ENCODE measurements around the gene SLC29A1.
"Not testable (repeated sequence)": the region's sequence is repeated elsewhere in the genome, so short reads cannot be mapped to it uniquely, and the experiment has no call there.

Gene SLC29A1

DNA sequence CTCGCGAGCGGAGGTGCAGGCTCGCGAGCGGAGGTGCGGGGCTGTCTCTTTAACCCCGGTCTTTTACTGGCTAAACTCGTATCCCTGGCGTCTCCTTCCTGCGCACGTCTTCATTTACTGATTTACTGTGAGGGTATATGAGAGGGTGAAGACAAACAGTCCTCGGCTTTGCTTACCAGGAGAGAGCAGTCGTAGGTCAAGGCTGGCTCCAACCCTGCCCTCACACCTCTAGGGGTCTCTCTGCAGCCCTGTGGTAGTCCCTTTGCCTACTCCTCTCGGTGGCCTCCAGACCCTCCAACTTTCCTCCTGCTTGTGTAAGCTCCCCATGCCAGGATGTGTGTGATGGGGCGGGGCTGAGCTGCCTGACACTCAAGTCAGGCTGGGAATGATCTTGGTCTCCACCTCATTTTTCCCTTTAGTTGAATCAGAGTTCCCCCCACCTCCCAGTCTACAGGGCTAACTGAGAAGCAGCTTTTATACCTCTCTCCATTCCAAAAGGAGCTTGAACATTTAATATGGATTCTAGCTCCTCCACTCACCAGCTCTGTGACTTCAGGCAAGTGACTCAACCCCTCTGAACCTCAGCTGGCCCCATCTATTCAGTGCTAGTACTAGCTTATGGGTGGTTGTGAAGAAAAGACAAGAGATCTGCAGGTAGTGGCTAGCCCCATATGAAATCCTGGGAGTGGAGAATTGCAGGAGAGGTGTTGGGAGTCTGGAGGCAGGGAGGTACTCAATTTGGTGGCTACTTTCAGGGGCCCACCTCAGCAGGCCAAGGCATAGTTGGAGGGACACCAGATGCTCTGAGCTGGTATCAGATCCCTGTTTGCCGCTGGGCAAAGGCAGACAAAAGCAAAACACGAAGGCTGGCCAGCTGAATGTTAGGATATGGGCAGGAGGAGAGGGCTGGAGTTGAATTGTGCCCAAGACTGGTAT lies 902 bp downstream of the SLC29A1 start:
- DNase-seq, result peak; percentile 43

DNA sequence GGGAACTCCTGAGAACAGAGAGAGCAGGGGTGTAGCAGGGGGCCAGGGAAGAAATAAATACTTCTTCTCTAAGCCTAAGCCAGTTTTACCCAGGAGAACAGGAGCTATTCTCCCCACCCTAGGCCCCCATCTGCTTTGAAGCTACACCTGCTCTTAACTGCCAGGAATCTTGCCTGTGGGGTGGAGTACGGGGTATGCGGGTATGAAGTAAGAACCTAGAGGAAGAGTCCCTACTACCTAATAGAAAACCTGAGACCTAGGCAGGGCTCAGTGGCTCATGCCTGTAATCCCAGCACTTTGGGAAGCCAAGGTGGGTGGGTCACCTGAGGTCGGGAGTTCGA lies 1.5 kb downstream of the SLC29A1 start:
- no peak for DNase-seq

DNA sequence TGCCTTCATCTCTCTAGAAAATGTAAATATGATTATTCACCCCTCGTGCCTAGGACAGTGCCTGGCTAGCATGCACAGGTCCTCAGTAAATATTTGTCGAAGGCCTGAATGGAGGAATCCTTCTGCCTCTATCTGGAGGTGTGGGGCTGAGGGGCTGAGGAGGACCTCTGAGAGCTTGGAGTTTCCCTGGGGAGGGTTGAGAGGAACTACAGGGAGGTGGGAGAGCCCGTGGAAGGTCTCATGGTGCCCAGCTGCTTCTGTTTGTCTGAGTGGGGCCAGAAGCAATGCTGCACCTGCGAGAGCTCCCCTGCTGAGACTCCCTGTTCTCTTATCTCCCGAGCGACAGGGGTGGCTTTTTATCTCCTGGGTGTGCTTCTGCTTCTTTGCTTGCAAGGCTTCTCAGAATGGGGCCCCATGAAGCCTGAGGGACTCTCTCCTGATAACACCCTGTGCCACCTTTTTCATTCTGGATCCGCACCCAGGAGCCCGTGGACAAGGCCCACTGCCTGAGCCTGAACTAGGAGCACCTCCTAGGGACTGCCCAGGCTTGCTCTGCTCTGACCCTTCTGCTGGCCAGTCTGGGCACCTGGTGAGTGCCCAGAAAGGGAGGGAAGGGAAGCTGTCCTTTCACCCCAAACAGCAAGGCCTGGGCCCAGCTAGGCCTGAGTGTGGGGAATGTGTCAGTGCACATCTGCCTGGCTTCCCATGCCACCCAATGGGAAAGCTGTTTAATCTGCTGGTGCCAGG lies 2.4 kb downstream of the SLC29A1 start:
- no peak for DNase-seq

DNA sequence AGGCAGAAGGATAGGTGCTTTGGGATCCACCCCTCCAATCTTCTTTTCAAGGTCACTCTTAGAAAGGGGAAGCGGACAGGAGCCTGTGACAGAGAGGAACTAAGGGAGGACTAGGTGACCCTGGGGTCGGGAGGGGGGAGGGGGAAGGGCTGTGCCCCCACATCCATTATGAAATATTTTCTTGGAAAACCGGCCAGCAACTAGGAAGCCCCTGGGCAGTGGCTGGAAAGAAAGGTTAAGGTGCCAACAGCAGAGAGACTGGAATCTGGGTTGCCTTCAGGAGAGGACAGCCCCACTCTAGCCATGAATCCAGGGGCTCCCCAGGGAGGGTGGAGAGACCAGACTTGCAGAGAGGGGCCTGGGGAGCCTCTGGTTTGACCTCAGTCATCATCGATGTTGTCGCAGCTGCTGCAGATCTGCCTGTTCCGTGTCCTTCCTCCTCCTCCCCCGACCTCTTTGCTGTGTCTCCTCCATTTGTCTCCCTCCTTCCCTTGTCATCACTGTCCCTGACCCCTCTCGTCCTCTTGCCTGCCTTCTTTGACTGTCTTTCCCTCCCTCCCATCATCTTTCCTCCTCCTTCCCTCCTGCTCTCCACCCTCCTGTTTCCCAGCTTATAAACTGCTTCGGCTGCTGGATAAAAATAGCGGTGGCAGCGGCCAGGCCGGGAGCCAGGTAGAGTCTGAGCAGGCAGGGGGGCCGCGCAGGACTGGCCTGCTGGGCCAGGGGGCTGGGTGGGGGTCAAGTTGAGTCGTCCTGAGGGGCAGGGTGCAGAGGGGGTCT lies 3.2 kb downstream of the SLC29A1 start:
- DNase-seq, result no peak

DNA sequence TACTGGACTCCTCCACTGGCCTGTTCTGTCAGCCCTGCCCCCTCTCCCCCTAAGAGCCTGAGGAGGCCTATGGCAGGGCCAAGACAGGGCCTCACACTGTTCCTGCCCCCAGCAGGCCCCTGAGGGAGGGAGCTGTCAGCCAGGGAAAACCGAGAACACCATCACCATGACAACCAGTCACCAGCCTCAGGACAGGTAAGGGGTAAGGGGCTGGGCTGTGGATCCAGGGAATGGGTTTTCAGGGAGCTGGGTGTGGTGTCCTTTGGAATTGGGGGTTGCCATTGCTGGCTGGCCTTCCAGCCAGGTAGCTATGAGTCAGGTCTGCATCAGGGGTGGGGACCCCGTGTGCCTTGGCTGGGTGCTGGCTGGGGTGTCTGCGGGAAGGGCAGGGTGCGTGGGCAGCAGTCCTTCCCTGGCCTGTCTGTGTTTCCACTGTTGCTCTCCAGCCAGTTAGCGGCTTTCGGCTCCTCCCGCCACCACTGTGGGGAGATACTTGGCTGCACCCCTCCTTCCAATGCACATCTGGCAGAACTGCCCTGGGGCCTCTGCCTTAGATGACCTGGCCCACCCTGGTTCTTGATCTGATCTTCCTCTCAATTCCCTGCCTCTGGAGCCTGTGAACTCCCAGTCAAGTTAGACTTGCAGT lies 3.9 kb downstream of the SLC29A1 start:
- no peak for DNase-seq

DNA sequence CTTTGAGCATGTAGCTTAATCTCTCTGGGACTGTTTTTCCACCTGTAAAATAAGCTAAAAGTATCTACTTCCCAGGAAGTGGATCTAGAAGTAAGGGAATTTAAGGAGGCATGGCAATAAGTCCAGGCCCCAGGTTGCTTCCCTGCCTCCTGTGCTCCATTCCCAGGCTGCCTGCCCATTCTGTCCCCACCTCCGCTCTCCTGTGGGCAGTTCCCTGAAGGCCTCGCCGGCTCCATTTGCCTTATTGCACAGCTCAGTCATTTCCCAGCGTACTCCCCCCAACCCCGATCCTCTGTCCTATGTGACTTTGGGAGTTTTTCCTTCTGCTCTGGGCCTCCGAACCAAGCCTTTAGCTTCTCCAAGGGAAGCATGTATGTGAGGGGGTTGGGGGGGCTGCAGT lies 4.6 kb downstream of the SLC29A1 start:
- DNase-seq, result no peak

DNA sequence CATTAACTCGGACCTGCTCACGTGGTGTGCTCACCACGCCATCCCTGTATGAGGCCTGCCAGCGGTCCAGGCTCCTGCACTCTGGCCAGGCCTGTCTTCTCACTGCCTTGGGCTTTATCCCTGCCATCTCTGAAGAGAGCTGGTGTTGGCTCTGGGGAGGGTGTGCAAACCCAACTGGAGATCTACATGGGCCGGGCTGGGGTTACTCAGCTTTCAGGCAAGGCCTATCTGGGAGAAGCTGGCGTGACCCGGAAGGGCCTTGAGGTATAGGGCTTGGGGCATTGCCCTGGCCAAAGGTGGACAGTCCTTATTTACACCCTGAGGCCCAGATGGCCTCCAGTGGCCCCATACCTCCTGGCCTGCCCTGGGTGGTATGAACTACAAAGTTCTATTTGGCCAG lies 5.0 kb downstream of the SLC29A1 start:
- no peak for DNase-seq

DNA sequence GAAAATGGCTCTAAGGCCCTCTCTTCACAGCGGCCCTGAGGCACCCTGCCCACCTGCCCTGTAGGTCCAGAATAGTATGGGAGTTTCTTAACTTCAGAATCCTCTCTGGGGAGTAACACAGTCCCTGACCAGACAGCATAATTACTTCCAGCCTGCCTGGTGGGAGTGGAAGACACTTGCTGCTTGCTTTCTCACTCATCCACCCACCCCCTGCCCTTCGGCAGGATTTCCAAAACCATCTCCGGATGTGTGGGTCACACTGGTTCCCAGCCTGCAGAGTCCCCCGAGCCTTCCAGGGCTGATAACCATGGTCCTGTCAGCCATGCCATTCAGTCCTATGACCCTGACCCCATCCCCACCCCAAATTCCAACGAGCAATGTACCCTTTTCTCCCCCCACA lies 5.4 kb downstream of the SLC29A1 start:
- DNase-seq, result no peak

DNA sequence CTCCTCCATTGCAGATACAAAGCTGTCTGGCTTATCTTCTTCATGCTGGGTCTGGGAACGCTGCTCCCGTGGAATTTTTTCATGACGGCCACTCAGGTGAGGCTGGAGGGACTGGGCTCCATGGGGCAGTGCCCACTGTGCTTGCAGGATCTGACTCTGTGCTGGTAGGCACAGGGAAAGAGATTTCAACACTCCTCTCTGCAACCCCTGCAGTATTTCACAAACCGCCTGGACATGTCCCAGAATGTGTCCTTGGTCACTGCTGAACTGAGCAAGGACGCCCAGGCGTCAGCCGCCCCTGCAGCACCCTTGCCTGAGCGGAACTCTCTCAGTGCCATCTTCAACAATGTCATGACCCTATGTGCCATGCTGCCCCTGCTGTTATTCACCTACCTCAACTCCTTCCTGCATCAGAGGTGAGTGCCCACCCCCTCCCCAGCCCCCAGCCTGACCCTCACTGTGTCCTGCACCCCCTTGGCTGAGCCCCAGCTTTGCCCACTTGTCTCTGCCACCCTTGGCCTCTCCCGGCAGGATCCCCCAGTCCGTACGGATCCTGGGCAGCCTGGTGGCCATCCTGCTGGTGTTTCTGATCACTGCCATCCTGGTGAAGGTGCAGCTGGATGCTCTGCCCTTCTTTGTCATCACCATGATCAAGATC lies 6.1 kb downstream of the SLC29A1 start:
- no peak for DNase-seq

DNA sequence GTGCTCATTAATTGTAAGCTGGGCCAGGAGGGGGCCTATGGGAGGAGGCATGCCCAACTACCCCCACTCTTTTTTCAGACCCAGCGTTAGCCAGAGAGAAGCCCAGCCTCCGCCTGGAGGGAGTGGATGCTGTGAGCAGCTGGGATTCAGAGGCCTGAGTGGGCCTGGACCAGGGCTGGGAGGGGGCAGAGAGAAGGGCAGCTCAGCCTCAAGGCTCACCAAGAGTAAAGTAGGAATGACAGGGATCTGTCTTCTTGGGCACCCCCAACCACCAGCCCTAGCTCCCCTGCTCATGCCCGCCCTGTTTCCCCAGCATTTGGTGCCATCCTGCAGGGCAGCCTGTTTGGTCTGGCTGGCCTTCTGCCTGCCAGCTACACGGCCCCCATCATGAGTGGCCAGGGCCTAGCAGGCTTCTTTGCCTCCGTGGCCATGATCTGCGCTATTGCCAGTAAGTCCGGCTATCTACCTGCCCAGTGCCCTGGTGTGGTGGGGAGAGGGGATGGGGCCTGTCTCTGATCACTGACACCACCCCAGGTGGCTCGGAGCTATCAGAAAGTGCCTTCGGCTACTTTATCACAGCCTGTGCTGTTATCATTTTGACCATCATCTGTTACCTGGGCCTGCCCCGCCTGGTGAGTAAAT lies 6.8 kb downstream of the SLC29A1 start:
- DNase-seq, result no peak

DNA sequence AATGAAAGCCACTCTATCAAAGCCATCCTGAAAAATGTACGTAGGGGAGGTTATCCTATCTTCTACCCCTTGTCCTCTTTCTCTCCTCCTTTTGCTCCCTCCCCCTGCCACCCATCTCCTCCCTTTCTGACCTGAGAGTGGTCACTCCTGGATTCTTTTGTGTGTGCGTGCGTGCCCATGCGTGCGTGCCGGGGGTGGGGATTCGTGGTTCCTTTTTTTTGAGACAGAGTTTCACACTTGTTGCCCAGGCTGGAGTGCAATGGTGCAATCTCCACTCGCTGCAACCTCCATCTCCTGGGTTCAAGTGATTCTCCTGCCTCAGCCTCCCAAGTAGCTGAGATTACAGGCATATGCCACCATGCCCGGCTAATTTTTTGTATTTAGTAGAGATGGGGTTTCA lies 8.0 kb downstream of the SLC29A1 start:
- DNase-seq, result not testable (repeated sequence)

DNA sequence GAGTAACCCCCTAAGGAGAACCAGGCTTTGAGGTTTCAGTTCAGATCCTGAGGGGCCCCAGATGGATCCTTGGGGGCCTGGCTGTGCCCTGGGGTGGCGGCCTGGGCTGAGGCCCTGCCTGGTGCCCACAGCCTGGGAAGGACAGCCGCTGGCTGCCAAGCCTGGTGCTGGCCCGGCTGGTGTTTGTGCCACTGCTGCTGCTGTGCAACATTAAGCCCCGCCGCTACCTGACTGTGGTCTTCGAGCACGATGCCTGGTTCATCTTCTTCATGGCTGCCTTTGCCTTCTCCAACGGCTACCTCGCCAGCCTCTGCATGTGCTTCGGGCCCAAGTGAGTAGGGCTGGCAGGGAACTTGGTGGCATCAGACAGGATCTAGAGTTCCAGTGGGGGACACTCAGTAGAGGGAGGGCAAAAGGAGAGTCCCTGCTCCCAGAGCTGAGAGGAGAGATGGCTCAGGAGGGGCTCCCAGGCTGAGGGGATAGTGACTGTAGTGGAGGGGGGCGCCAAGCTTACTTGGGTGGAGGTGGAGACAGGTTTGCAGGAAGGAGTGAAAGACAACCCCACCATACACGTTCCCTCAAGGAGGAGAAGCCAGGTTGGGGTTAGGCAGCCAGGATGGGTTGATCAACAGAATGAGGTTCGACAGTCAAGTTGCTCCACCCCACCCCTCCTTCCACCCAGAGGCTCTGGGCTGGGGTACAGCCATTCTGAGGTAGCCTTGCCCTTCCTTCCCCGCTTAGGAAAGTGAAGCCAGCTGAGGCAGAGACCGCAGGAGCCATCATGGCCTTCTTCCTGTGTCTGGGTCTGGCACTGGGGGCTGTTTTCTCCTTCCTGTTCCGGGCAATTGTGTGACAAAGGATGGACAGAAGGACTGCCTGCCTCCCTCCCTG lies 9.5 kb downstream of the SLC29A1 start:
- DNase-seq, result no peak

DNA sequence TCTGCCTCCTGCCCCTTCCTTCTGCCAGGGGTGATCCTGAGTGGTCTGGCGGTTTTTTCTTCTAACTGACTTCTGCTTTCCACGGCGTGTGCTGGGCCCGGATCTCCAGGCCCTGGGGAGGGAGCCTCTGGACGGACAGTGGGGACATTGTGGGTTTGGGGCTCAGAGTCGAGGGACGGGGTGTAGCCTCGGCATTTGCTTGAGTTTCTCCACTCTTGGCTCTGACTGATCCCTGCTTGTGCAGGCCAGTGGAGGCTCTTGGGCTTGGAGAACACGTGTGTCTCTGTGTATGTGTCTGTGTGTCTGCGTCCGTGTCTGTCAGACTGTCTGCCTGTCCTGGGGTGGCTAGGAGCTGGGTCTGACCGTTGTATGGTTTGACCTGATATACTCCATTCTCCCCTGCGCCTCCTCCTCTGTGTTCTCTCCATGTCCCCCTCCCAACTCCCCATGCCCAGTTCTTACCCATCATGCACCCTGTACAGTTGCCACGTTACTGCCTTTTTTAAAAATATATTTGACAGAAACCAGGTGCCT lies 10.2 kb downstream of the SLC29A1 start:
- DNase-seq, result no peak

DNA sequence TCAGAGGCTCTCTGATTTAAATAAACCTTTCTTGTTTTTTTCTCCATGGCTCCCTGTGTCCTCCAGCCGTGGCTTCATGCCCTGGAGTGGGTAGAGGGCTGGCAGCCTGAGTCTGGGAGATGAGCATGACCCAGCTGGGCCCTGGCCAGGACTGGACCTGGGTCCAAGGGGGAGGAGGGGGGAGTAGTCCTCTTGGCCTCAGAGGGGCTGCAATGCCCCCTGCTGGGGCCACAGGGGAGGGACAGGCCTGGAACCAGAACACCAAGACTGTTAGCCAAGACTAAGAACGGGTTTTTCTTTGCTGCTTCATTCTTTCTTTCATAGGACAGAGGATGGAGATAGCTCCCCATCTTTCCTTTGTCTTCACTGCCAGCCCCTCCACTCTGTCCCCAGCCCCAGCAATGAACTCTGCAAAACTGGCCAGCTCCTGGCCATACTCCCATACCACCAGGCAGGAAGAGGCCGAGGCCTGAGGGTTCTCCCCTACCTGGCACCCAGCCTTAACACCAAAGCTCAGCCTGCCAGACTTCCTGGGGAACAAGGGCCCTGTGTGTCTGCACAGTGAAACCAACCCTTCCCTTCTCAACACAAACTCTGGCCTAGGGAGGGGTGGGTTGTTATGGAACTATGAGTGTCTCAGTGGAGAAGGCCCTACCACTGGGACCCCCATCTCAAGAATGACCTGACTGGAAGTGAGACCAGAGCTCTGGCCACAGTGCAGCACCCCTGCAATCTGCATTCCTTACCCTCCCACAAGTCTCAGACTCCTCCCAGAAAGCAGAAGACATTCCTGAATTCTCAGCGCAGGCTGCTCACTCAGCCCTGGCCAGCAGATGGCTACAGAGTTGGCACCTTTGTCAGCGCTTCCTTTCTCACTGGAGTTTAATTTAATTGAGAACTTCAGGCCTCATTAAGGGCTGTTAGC lies 11.0 kb downstream of the SLC29A1 start:
- DNase-seq, result no peak

DNA sequence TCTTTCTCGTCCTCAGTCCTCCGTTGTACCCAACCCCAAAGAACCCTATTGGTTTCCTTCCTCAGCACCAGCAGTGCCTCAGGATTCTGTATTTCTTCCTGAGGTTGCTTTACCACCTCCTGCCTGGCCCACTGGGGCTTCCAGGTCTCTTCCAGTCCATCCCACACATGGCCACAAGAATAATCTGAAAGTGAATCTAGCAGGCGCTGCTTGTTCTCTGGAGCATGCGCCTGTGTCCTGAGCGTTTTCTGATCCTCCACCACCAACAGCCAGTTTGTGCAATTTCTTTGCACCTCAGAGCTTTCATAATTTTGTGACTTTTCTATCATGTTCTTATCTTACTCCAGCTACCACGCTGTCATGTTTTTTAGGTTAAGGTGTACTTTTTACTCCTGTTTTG lies 11.9 kb downstream of the SLC29A1 start:
- DNase-seq, result no peak

DNA sequence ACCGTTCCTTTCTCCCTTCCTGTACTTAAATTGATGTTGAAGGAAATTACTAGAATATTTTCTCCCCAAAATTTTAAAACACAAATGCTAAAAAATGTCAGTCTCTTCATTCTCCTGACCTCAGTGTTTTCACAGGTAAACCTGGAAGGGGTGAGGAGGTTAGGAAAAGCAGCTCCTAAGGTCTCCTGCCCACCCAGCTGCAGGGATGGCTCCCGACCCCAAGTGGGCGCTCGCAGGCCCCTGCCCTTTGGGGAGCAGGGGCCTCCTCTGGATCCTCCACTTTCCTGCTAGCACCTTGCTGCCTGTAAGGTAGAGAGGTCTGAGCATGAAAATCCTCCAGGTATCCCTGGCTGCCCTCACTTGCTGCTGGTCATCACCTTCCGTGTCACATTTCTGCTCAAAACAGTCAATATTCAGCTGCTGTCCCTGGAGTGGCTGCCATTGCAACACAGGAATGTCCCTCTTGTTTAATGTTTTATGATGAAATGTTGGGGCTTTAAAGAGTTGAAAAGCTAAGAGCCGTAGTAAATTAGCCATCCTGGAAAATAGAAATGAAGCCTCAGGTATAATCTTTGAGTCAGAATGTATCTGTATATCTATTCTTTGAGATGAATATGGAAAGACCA lies 12.6 kb downstream of the SLC29A1 start:
- DNase-seq, result no peak

DNA sequence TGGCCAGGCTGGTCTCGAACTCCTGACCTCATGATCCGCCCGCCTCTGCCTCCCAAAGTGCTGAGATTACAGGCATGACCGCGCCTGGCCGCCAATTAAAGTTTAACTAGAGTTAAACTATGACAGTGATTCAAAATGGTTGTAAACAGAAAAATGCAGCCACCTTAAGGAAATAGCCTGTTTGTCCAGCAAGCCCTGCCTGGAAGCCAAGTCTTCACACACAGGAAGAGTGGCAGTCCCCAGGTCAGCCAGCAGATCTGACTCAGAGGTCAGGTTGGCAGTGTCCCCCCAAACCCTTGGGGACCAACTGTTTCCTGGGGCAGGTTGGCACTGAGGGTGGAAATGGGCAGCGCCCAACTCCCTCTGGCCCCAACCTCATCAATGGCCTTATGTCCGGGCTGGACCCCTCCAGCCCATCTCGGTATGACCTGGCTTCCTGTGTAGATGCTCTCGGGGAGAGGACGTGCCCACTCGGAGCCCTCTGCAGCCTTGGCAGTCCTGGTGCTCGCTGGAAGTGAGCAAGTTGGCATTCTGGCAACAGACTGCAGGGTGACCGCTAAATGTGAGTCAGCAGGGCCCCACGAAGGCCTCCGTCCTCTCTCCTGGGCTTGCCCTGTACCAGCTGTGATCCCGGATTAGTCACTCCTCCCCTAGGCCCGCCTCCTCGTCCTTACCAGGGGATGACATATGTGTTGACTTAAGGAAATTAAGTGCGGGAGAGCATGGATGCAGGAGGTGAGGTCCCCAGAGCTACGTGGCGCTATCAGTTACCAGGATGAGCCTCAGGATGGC lies 13.8 kb downstream of the SLC29A1 start:
- peak; percentile 72 for DNase-seq

DNA sequence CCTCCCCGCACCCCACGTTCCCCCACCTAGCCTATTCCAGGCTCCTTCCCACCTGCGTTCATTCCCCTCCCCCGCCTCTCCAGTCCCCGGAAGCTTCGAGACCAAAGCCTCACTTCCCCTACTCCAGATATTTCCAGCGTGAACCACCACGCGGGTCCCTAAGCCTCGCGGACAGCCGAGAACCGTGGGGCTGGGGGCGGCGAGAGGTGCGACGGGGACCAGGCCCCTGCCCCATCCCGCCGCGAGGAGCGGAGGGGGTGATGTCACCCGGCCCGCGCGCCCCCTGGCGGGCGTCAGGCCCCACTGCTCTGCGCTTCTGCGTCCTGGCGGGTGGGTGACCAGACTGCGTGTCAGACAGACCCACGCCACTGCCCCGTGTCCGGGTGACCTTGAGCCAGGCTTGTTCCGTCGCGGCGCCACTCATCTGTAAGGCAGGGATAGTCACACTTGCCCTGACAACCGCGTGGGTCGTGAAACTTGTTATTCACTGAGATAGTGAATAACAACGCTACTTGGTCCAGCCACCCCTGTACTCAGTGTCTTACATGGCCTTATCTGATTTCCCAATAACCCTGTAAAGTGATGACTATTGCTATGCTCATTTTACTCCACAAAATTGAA lies 14.5 kb downstream of the SLC29A1 start:
- peak; percentile 80 for DNase-seq
